Neural progenitor cell (in vitro differentiated cells): ENCODE measurements around the gene SOCS3. TPM values are rescaled to one million over a fixed set of nuclear protein-coding genes. Genes with fewer than 3 reads are reported as not detected.
"Not testable (repeated sequence)": the region's sequence is repeated elsewhere in the genome, so short reads cannot be mapped to it uniquely, and the experiment has no call there.

Experiments used
- DNase-seq: peaks from one replicate; pipeline ENCODE4 v3.0.0-alpha.2; 2016; ENCODE audit warnings: low spot score
- H2AFZ ChIP-seq: fragments of 200-600 bp; sonication (generic); replicated peaks from 2 replicates; pipeline ENCODE4 v1.6.1; 2016; ENCODE audit warnings: antibody characterized with exemption
- H3F3A ChIP-seq: fragments of 200-600 bp; sonication (generic); 2 replicates; pipeline ENCODE4 v1.6.1; 2016; ENCODE audit warnings: antibody characterized with exemption, low read depth
- H3K27ac ChIP-seq: fragments of 200-600 bp; sonication (generic); 2 replicates; pipeline ENCODE4 v1.5.1; 2016; ENCODE audit warnings: mild to moderate bottlenecking
- H3K27me3 ChIP-seq: fragments of 200-600 bp; sonication (generic); 2 replicates; pipeline ENCODE4 v1.6.1; 2016; ENCODE audit warnings: mild to moderate bottlenecking, moderate library complexity
- H3K36me3 ChIP-seq: fragments of 200-600 bp; sonication (generic); 2 replicates; pipeline ENCODE4 v1.5.1; 2016
- H3K4me1 ChIP-seq: fragments of 200-600 bp; sonication (generic); 2 replicates; pipeline ENCODE4 v1.6.1; 2016; ENCODE audit warnings: mixed run types
- H3K4me2 ChIP-seq: fragments of 200-600 bp; sonication (generic); 2 replicates; pipeline ENCODE4 v1.6.1; 2016
- H3K4me3 ChIP-seq: fragments of 200-600 bp; sonication (generic); 2 replicates; pipeline ENCODE4 v1.5.1; 2016
- H3K79me2 ChIP-seq: fragments of 200-600 bp; sonication (generic); 2 replicates; pipeline ENCODE4 v1.6.1; 2016; ENCODE audit warnings: low read depth
- H3K9ac ChIP-seq: fragments of 200-600 bp; sonication (generic); 2 replicates; pipeline ENCODE4 v1.6.1; 2016
- H3K9me3 ChIP-seq: fragments of 200-600 bp; sonication (generic); 2 replicates; pipeline ENCODE4 v1.5.1; 2016; ENCODE audit warnings: low read depth
- H4K20me1 ChIP-seq: fragments of 200-600 bp; sonication (generic); 2 replicates; pipeline ENCODE4 v1.6.1; 2016; ENCODE audit warnings: low read depth
- H3K27ac Mint-ChIP-seq: 3 replicates; pipeline ENCODE4 v1.8.0; 2021; ENCODE audit warnings: mixed read lengths
- H3K27me3 Mint-ChIP-seq: 2 replicates; pipeline ENCODE4 v1.8.0; 2022; ENCODE audit warnings: low read depth, mild to moderate bottlenecking, inconsistent platforms, moderate library complexity, mixed read lengths; ENCODE audit not compliant: insufficient read depth
- H3K36me3 Mint-ChIP-seq: 3 replicates; pipeline ENCODE4 v1.8.0; 2021; ENCODE audit warnings: mixed read lengths
- H3K4me1 Mint-ChIP-seq: 3 replicates; pipeline ENCODE4 v1.8.0; 2021; ENCODE audit warnings: mixed read lengths
- H3K4me3 Mint-ChIP-seq: 3 replicates; pipeline ENCODE4 v1.8.0; 2021; ENCODE audit warnings: mild to moderate bottlenecking, moderate library complexity, mixed read lengths
- H3K9me3 Mint-ChIP-seq: 3 replicates; pipeline ENCODE4 v1.8.0; 2020; ENCODE audit warnings: mixed read lengths
- EZH2 ChIP-seq: fragments of 200-600 bp; sonication (generic); IDR thresholded peaks from 2 replicates; pipeline ENCODE4 v1.6.1; 2017; ENCODE audit warnings: antibody characterized with exemption, mild to moderate bottlenecking, moderate library complexity
- EZH2phosphoT487 ChIP-seq: fragments of 200-600 bp; sonication (generic); IDR thresholded peaks from 2 replicates; pipeline ENCODE4 v1.6.1; 2017; ENCODE audit warnings: antibody characterized with exemption
- total RNA-seq: library from RNA; depleted of rRNA; stranded (reverse); fragments of >200 nt; gene quantifications from 2 replicates; pipeline ENCODE4 v1.2.3, GENCODE V29; 2015; ENCODE audit warnings: low replicate concordance
- TF ChIP-seq, protein P1 (sequence below): fragments of 200-600 bp; sonication (generic); IDR thresholded peaks from 2 replicates; pipeline ENCODE4 v1.5.1; 2017; ENCODE audit warnings: antibody characterized with exemption, mild to moderate bottlenecking

The SOCS3 gene
- total RNA-seq, 1 donor from 2014 or later, result 7.5 TPM

DNA sequence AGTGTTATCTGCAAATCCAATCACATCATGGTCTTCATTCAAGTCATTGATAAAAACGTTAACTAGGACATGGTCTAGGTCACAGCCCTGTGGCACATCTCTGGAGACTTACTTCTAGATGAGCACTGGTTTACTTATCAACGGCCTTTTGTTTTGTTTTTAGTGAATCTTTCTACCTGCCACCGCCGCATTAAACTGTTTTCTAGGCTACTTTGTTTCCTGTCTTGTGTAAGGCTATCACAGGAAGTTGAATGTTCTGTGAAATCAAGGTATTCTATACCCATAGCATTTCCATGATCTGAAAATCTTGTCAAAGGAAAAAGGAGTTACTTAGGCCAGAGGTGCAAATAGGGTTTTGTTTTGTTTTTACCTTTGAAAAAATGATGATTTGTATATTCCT lies 26.9 kb downstream of the SOCS3 start:
- peak overlapping the region; percentile 1 for H3K27ac Mint-ChIP-seq

DNA sequence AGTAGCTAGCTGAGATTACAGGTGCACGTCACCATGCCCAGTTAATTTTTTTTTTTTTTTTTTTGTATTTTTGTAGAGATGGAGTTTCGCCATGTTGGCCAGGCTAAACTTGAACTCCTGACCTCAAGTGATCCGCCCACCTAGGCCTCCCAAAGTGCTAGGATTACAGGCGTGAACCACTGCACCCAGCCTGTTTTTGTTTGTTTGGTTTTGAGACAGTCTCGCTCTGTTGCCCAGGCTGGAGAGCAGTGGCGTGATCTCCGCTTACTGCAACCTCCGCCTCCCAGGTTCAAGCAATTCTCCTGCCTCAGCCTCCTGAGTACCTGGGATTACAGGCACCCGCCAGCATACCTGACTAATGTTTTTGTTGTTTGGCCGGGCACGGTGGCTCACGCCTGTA lies 28.5 kb downstream of the SOCS3 start:
- H4K20me1 ChIP-seq, H3K4me3 Mint-ChIP-seq, H3K27ac ChIP-seq, H3K4me2 ChIP-seq, H3K4me3 ChIP-seq, H3K36me3 Mint-ChIP-seq, H3K27ac Mint-ChIP-seq, H3K9me3 ChIP-seq, H3K27me3 ChIP-seq, H3K36me3 ChIP-seq, H3K79me2 ChIP-seq, H3K4me1 ChIP-seq, H3K9ac ChIP-seq, H3F3A ChIP-seq, DNase-seq, H3K9me3 Mint-ChIP-seq, H2AFZ ChIP-seq: not testable (repeated sequence)
- H3K4me1 Mint-ChIP-seq, result peaks cover 18% of the 10 kb centered on the region
- H3K27me3 Mint-ChIP-seq, result peaks cover 17% of the 10 kb centered on the region

More for the DNA sequence above, 26.9 kb downstream of the SOCS3 start:
- Mint-ChIP-seq H3K27me3 (peaks cover 19% of the 10 kb centered on the region), H3K36me3 (peaks cover 1% of the 10 kb centered on the region), H3K9me3 (peaks cover 2% of the 10 kb centered on the region), H3K4me3 (no peak overlapping the region), H3K4me1 (peaks cover 18% of the 10 kb centered on the region)
- no peak overlapping the region for H3K9ac ChIP-seq
- no peak overlapping the region for H3K4me3 ChIP-seq
- no peak overlapping the region for H2AFZ ChIP-seq
- no peaks in the 10 kb centered on the region for H3F3A ChIP-seq
- no peak overlapping the region for H3K4me2 ChIP-seq
- TF ChIP-seq EZH2phosphoT487, result no peak
- TF ChIP-seq, protein P1, sequence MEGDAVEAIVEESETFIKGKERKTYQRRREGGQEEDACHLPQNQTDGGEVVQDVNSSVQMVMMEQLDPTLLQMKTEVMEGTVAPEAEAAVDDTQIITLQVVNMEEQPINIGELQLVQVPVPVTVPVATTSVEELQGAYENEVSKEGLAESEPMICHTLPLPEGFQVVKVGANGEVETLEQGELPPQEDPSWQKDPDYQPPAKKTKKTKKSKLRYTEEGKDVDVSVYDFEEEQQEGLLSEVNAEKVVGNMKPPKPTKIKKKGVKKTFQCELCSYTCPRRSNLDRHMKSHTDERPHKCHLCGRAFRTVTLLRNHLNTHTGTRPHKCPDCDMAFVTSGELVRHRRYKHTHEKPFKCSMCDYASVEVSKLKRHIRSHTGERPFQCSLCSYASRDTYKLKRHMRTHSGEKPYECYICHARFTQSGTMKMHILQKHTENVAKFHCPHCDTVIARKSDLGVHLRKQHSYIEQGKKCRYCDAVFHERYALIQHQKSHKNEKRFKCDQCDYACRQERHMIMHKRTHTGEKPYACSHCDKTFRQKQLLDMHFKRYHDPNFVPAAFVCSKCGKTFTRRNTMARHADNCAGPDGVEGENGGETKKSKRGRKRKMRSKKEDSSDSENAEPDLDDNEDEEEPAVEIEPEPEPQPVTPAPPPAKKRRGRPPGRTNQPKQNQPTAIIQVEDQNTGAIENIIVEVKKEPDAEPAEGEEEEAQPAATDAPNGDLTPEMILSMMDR, result no peak
- TF ChIP-seq EZH2, result no peak
- no peak overlapping the region for H3K27ac ChIP-seq
- no peaks in the 10 kb centered on the region for H3K27me3 ChIP-seq
- no peak for DNase-seq
- H3K79me2 ChIP-seq, result no peaks in the 10 kb centered on the region
- no peaks in the 10 kb centered on the region for H3K9me3 ChIP-seq
- no peaks in the 10 kb centered on the region for H4K20me1 ChIP-seq
- H3K36me3 ChIP-seq, result no peaks in the 10 kb centered on the region
- no peaks in the 10 kb centered on the region for H3K4me1 ChIP-seq

DNA sequence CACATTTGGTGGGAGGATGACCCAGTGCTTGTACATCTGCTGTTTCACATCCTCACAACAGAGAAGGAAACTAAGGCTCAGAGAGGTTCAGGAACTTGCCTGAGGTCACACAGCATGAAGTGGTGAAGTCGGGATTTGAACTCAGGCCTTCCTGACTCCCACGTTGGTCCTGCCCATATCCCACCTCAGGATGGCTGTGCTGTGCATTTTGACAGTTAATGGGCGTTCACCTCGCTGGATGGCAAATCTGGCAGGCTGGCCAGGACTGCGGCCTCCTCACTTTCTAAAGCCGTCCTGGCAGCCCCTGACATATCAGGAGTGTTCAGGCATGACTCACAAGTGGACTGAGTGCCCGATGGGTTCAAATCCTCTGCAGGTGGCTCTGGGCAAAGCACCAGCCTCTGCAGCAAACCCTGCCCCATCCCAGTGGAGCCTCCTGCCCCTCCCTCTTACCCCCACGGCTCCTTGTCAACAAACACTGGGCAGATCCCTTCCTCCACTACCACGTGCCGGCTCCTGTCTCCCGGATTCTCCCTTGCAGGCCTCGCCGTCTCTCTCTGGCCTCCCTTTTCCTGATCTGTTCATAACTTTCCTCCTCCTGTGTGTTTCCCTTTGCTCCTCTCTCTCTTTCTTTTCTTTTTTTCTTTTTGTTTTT lies 29.2 kb downstream of the SOCS3 start:
- peak overlapping the region; percentile 33 for H3K27ac Mint-ChIP-seq
- H3K36me3 Mint-ChIP-seq, result peaks cover 1% of the 10 kb centered on the region
- no peaks in the 10 kb centered on the region for H3K36me3 ChIP-seq

More for the DNA sequence above, 29.2 kb downstream of the SOCS3 start:
- Mint-ChIP-seq H3K4me3 (no peak overlapping the region), H3K27me3 (peaks cover 16% of the 10 kb centered on the region), H3K9me3 (peaks cover 2% of the 10 kb centered on the region), H3K4me1 (peaks cover 21% of the 10 kb centered on the region)
- no peak overlapping the region for H3K4me3 ChIP-seq
- no peak overlapping the region for H3K4me2 ChIP-seq
- no peak for TF ChIP-seq EZH2
- TF ChIP-seq EZH2phosphoT487, result no peak
- TF ChIP-seq, protein P1, result no peak
- H4K20me1 ChIP-seq, result no peaks in the 10 kb centered on the region
- peaks cover under 1% of the 10 kb centered on the region for H3F3A ChIP-seq
- DNase-seq, result no peak
- H3K4me1 ChIP-seq, result no peaks in the 10 kb centered on the region
- no peak overlapping the region for H3K27ac ChIP-seq
- H2AFZ ChIP-seq, result no peak overlapping the region
- no peak overlapping the region for H3K9ac ChIP-seq
- no peaks in the 10 kb centered on the region for H3K9me3 ChIP-seq
- H3K27me3 ChIP-seq, result no peaks in the 10 kb centered on the region
- no peaks in the 10 kb centered on the region for H3K79me2 ChIP-seq
